Large intestine (tissue), 3 donors: ENCODE data around the gene SERPINA4. TPM values are rescaled to one million over a fixed set of nuclear protein-coding genes. Genes with fewer than 3 reads are reported as not detected.
"Not testable (repeated sequence)": the region's sequence is repeated elsewhere in the genome, so short reads cannot be mapped to it uniquely, and the experiment has no call there.

ENCODE experiments used
- DNase-seq, 2 donors: peaks; one replicate each; pipeline versions ENCODE4 v3.0.0 to v3.0.0-alpha.2; 2013
- H3K27ac ChIP-seq: one replicate; pipeline ENCODE4 v1.5.1; 2013; ENCODE audit warnings: low read length
- H3K27me3 ChIP-seq: 2 replicates; pipeline ENCODE4 v1.6.1; 2013; ENCODE audit warnings: low read length; ENCODE audit not compliant: control insufficient read depth, insufficient read depth
- H3K36me3 ChIP-seq: 2 replicates; pipeline ENCODE4 v1.6.1; 2013; ENCODE audit warnings: low read length; ENCODE audit not compliant: control insufficient read depth, insufficient read depth
- H3K4me1 ChIP-seq: one replicate; pipeline ENCODE4 v1.6.1; 2013; ENCODE audit warnings: low read length; ENCODE audit not compliant: control insufficient read depth, insufficient read depth
- H3K4me3 ChIP-seq: one replicate; pipeline ENCODE4 v1.5.1; 2013; ENCODE audit warnings: low read length
- H3K9me3 ChIP-seq: one replicate; pipeline ENCODE4 v1.6.1; 2013; ENCODE audit warnings: mild to moderate bottlenecking, low read depth, low read length, moderate library complexity; ENCODE audit not compliant: control insufficient read depth
- WGBS: methylation state at CpG from one replicate; pipeline ENCODE4 v1.1.5; 2013; ENCODE audit warnings: low lambda C conversion rate; ENCODE audit not compliant: insufficient coverage; 5-methylcytosine and 5-hydroxymethylcytosine counted together
- polyA plus RNA-seq: library from polyadenylated mRNA; unstranded; fragments of 120-200 nt; gene quantifications from one replicate; pipeline ENCODE4 v1.2.1, GENCODE V29; 2013

Gene SERPINA4
- polyA plus RNA-seq, 1 donor = 46.0 TPM

DNA sequence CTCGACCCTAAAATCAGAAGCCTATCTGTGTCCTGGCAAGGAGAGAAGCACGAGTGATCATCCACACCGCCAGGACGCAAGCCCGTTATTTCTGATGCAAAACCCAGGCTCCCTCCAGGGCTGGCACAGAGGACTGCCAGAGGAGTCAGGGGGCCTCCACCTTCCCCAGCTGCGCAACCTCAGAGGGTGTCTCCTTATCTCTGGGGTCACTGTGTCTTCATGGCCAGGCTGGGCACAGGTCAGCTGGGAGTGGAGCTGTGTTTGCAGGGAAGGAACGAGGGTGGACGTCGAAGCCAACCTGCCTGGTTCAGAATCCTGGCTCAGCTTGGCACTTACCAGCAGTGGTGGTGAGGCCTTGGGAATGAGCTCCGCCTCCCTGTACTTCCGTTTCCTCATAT, 38.9 kb downstream of the SERPINA4 start:
- Histone ChIP-seq H3K4me1 (peaks cover 45% of the 10 kb centered on the region), H3K9me3 (peaks cover 5% of the 10 kb centered on the region), H3K4me3 (no peak overlapping the region), H3K36me3 (no peaks in the 10 kb centered on the region), H3K27me3 (no peaks in the 10 kb centered on the region), H3K27ac (peak overlapping the region; percentile 91)
- peak in 1 of 2 donors; percentile 41 for DNase-seq
- 40% methylated on average over 2 of the region's 11 CpGs for WGBS

DNA sequence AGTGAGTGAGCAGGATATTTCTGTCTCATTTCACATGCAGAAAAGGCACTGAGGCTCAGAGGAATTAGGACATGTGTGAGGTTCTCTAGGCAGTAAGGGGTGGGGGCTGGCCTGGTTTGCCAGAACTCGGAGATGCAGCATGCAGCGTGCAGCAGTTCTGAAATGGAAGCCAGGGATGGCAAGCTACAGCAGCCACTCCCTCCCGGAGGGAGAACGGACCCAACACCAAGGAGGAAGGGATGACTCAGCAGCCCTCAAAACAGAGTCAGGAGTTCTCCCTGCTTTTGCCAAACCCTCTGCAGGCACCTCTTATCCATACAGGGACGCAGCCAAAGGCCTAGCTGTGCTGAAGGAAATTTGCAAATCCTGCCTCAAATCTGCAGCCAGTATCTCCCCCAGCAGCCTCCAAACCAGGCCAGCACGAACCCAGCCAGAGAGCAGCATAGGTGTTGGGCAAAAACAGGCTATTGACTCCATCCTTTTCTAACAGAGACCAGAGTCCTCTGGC, 40.7 kb downstream of the SERPINA4 start:
- Histone ChIP-seq H3K27me3 (no peaks in the 10 kb centered on the region), H3K4me1 (peaks cover 45% of the 10 kb centered on the region)
- WGBS = no CpG with 5 or more reads among the region's 6 CpGs

GRCh38 chr14:94602722-94603121, 41.5 kb downstream of the SERPINA4 start:
- Histone ChIP-seq H3K36me3 (no peaks in the 10 kb centered on the region), H3K27me3 (no peaks in the 10 kb centered on the region), H3K4me1 (peaks cover 40% of the 10 kb centered on the region), H3K9me3 (peaks cover 5% of the 10 kb centered on the region), H3K4me3 (no peak overlapping the region), H3K27ac (no peak overlapping the region)
- WGBS = no CpG with 5 or more reads among the region's 5 CpGs
- no peak for DNase-seq

More for the DNA sequence above, 40.7 kb downstream of the SERPINA4 start:
- H3K27ac ChIP-seq = peak overlapping the region; percentile 59
- no peaks in the 10 kb centered on the region for H3K36me3 ChIP-seq
- peaks cover 5% of the 10 kb centered on the region for H3K9me3 ChIP-seq
- DNase-seq = peak in 1 of 2 donors; percentile 63
- no peak overlapping the region for H3K4me3 ChIP-seq

GRCh38 chr14:94605361-94605760, 44.1 kb downstream of the SERPINA4 start:
- Histone ChIP-seq H3K27me3 (no peaks in the 10 kb centered on the region), H3K36me3 (no peaks in the 10 kb centered on the region), H3K9me3 (peaks cover 5% of the 10 kb centered on the region), H3K4me3 (no peak overlapping the region), H3K27ac (no peak overlapping the region), H3K4me1 (peaks cover 18% of the 10 kb centered on the region)
- no peak for DNase-seq
- WGBS = 60% methylated on average over 1 of the region's 3 CpGs

DNA sequence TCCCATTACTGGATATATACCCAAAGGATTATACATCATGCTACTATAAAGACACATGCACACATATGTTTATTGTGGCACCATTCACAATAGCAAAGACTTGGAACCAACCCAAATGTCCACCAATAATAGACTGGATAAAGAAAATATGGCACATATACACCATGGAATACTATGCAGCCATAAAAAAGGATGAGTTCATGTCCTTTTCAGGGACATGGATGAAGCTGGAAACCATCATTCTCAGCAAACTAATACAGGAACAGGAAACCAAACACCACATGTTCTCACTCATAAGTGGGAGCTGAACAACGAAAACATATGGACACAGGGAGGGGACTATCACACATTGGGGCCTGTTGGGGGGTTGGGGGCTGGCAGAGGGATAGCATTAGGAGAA, 47.7 kb downstream of the SERPINA4 start:
- DNase-seq, H3K36me3 ChIP-seq, H3K9me3 ChIP-seq, H3K4me1 ChIP-seq, H3K27ac ChIP-seq, H3K4me3 ChIP-seq, H3K27me3 ChIP-seq: not testable (repeated sequence)
- no CpG with 5 or more reads among the region's 1 CpG for WGBS

- Histone ChIP-seq H3K27ac (no peak overlapping the region), H3K4me3 (no peak overlapping the region), H3K36me3 (no peaks in the 10 kb centered on the region), H3K4me1 (peaks cover 3% of the 10 kb centered on the region), H3K27me3 (no peaks in the 10 kb centered on the region), H3K9me3 (no peaks in the 10 kb centered on the region)
- WGBS = no CpG with 5 or more reads among the region's 5 CpGs
- DNase-seq = no peak
These were observed 49.9 kb downstream of the SERPINA4 start for GRCh38 chr14:94611179-94611578.

GRCh38 chr14:94612174-94612573, 50.9 kb downstream of the SERPINA4 start, which contains the start of gene SERPINA3:
TSS of gene SERPINA3 (plus strand) at chr14:94612391. CDS start at chr14:94614442, 2,051 bp downstream.
- Histone ChIP-seq H3K27ac (no peak within 1 kb of the TSS), H3K9me3 (no peaks in the 10 kb centered on the region), H3K36me3 (no peaks in the 10 kb centered on the region), H3K4me3 (no peak within 1 kb of the TSS), H3K4me1 (peaks cover 3% of the 10 kb centered on the region), H3K27me3 (no peaks in the 10 kb centered on the region)
- WGBS = no CpG with 5 or more reads among the region's 4 CpGs
- no peak for DNase-seq

DNA sequence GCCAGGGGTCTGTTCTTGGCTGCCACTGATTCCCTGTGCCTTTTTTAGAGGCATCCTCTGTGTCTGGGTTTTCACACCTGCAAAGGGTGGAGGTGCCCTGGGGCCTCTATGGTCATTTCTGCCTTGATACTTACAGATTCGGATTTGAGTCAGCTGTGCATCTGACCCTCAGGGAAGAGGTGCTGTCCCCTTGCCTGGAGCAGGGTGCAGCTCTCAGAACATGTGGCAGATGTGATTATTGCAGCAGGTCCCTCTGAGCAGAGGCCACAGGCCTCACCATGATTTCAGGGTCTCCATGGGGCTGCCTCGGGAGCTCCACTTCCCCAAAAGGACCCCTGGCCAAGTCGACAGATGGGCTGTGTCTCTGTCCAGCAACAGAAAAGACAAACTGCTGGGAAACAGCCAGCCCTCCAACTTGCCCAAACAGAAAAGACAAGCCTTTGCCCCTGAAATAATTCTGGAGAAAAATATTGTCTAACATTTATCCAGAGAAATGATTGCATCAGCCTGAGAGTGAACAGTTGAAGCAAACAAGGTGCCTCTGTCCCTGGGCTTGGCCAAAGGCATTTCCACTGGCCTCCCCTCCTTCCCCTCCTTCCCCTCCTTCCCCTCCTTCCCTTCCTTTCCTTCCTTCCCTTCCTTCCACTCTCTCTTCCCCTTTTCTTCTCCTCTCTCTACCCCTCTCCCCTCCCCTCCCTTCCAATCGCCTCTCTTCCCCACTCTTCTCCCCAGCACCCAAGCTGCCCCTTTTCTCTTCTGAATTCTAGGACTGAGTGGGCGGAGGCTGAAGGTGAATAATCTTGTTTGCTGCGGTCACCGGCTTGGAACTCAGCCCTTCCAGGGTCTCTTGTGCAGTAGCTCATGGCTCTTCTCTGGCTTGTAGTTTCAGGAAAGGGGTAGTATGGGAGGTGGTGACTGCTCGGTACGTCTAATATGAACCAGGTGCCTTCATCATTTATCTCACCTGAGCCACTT, 51.6 kb downstream of the SERPINA4 start:
- no peak overlapping the region for H3K4me3 ChIP-seq

DNA sequence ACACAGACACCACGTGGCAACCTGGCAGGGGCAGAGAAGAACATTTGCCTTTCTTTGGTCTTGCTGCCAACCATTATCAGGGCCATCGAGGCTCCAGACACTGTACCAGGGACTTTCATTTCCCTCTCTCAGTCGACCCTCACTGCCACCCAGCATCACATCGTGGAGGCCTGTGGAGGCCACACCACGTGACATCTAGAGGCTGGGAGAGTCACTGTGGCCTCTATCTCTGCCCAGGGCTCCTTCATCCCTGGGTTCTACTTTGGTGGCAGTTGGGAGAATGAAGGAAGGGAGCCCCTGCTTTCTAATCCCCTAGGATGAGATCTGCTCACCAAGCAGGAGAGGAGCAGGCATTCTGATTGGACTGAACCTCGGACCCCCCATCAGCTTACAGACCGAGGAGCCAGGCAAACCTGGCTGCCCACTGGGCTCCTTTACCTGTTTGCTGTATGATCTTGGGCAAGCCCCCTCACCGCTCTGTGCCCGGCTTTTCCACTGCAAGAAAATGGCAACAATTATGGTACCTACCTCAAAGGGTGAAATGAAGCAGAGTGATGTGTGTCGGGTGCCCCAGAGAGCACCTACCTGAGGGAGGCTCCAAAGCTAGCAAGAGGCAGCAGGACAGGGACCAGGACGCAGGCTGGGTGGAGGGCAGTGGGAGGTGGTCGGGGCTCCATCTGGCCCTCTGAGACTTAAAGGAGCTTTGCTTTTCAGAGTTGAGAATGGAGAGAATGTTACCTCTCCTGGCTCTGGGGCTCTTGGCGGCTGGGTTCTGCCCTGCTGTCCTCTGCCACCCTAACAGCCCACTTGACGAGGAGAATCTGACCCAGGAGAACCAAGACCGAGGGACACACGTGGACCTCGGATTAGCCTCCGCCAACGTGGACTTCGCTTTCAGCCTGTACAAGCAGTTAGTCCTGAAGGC, 52.7 kb downstream of the SERPINA4 start:
- Histone ChIP-seq H3K27me3 (no peaks in the 10 kb centered on the region), H3K27ac (no peak overlapping the region), H3K36me3 (no peaks in the 10 kb centered on the region), H3K4me1 (peaks cover 3% of the 10 kb centered on the region), H3K4me3 (no peak overlapping the region), H3K9me3 (peaks cover 8% of the 10 kb centered on the region)
- no peak for DNase-seq
- no CpG with 5 or more reads among the region's 20 CpGs for WGBS

More for the DNA sequence above, 51.6 kb downstream of the SERPINA4 start:
- 33% methylated on average over 2 of the region's 9 CpGs for WGBS
- H3K9me3 ChIP-seq = no peaks in the 10 kb centered on the region
- DNase-seq = no peak
- H3K36me3 ChIP-seq = no peaks in the 10 kb centered on the region
- no peak overlapping the region for H3K27ac ChIP-seq
- H3K27me3 ChIP-seq = no peaks in the 10 kb centered on the region
- H3K4me1 ChIP-seq = peaks cover 3% of the 10 kb centered on the region

- DNase-seq = no peak
- Histone ChIP-seq H3K36me3 (no peaks in the 10 kb centered on the region), H3K27me3 (no peaks in the 10 kb centered on the region), H3K4me1 (no peaks in the 10 kb centered on the region), H3K4me3 (no peak overlapping the region), H3K9me3 (peaks cover 13% of the 10 kb centered on the region), H3K27ac (no peak overlapping the region)
- WGBS = no CpG with 5 or more reads among the region's 7 CpGs
These were observed 53.6 kb downstream of the SERPINA4 start for GRCh38 chr14:94614802-94615201.
